ENCODE results near the gene MLLT3.

- TF ChIP-seq POLR2A (IDR thresholded peaks at IDR 0.05) (no peak), CTCF (IDR thresholded peaks at IDR 0.05) (no peak)
Observed at GRCh38 chr9:20649381-20649780, 27.1 kb upstream of the MLLT3 start.
